Measurements from ENCODE around the gene ABCF3. TPM values are rescaled to one million over a fixed set of nuclear protein-coding genes. Genes with fewer than 3 reads are reported as not detected.

The ABCF3 gene
- total and polyA plus RNA-seq, 2 of the 13 experiments (the other 11 are each of a cell fraction or from before 2014, with no cell fraction given): 38.8 to 46.5 TPM

DNA sequence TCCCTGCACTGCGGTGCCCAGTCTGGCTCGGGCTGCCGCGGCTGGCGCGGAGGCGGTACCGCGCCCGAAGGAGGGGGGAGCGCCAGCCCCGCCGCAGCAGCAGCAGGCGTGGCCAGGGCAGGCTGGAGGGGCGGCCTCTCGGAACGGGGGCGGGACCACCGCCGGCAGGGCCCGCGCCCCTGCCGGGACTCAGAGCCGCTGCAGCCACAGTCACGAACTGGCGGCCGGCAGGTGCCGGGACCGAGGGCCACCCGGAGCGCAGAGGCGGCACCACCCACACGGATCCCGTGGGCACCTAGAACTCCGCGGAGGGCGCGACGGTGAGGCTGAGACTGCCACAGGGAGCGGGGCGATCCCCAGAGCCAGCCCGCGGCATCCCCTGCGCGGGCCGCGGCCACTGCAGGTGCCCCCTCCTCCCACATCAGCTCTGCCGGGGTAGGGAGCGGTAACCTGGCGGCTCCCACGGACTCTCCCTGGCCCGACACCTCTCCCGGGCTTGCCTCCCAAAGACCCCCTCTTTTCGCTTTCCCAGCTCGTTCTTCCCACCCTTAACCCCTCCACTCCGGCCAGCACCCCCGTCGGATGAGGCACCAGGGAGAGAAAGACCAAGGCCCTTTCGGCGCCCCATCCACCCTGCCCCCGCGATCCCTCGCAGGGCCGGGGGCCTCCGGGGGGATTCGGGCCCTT lies 43.5 kb downstream of the ABCF3 start, which contains the start of gene VWA5B2 (continued):
- TF ChIP-seq HDAC6 (IDR thresholded peaks at IDR 0.05; ENCODE audit: low read depth, low read length): no peak
- peak; percentile 81; the same call in 1 of the 2 replicates for TF ChIP-seq ZFP91 (CRISPR knock-in tag; IDR thresholded peaks at IDR 0.05; ENCODE audit: borderline replicate concordance)
- TF ChIP-seq ZNF83 (CRISPR knock-in tag; IDR thresholded peaks at IDR 0.05; ENCODE audit: borderline replicate concordance): no peak
- no peak for TF ChIP-seq ZNF274 (CRISPR knock-in tag; IDR thresholded peaks at IDR 0.05)
- TF ChIP-seq NCOA1 (CRISPR knock-in tag; IDR thresholded peaks at IDR 0.05): no peak
- 0 out of 2 replicates have a peak, but pooled peaks have one; percentile 20 for TF ChIP-seq SRY (CRISPR knock-in tag; IDR thresholded peaks at IDR 0.05)
- TF ChIP-seq, protein P1, sequence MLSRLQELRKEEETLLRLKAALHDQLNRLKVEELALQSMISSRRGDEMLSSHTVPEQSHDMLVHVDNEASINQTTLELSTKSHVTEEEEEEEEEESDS (CRISPR knock-in tag; IDR thresholded peaks at IDR 0.05; ENCODE audit: borderline replicate concordance): no peak
- no peak for TF ChIP-seq MIER2 (CRISPR knock-in tag; IDR thresholded peaks at IDR 0.05)
- TF ChIP-seq MAZ (IDR thresholded peaks at IDR 0.05; ENCODE audit: borderline replicate concordance, low read depth, low read length): 0 out of 2 replicates have a peak, but pooled peaks have one; percentile 32
- TF ChIP-seq MAZ (CRISPR knock-in tag; IDR thresholded peaks at IDR 0.05; ENCODE audit: low read depth): no peak; the same call in 1 of the 2 replicates
- TF ChIP-seq KAT8 (CRISPR knock-in tag; IDR thresholded peaks at IDR 0.05): 0 out of 2 replicates have a peak, but pooled peaks have one; percentile 12
- TF ChIP-seq ZNF605 (CRISPR knock-in tag; IDR thresholded peaks at IDR 0.05): no peak
- TF ChIP-seq, protein P2, sequence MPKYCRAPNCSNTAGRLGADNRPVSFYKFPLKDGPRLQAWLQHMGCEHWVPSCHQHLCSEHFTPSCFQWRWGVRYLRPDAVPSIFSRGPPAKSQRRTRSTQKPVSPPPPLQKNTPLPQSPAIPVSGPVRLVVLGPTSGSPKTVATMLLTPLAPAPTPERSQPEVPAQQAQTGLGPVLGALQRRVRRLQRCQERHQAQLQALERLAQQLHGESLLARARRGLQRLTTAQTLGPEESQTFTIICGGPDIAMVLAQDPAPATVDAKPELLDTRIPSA (CRISPR knock-in tag; IDR thresholded peaks at IDR 0.05; ENCODE audit: borderline replicate concordance): no peak
- TF ChIP-seq, protein P3, sequence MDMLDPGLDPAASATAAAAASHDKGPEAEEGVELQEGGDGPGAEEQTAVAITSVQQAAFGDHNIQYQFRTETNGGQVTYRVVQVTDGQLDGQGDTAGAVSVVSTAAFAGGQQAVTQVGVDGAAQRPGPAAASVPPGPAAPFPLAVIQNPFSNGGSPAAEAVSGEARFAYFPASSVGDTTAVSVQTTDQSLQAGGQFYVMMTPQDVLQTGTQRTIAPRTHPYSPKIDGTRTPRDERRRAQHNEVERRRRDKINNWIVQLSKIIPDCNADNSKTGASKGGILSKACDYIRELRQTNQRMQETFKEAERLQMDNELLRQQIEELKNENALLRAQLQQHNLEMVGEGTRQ (IDR thresholded peaks at IDR 0.05; ENCODE audit: low read depth, low read length): no peak
- TF ChIP-seq, protein P3 (CRISPR knock-in tag; IDR thresholded peaks at IDR 0.05; ENCODE audit: borderline replicate concordance): 0 out of 2 replicates have a peak, but pooled peaks have one; percentile 16
- TF ChIP-seq ZNF224 (CRISPR knock-in tag; IDR thresholded peaks at IDR 0.05): no peak
- TF ChIP-seq, protein P4, sequence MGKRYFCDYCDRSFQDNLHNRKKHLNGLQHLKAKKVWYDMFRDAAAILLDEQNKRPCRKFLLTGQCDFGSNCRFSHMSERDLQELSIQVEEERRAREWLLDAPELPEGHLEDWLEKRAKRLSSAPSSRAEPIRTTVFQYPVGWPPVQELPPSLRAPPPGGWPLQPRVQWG (CRISPR knock-in tag; IDR thresholded peaks at IDR 0.05; ENCODE audit: borderline replicate concordance, low read depth): no peak
- 0 out of 2 replicates have a peak, but pooled peaks have one; percentile 27 for TF ChIP-seq HOXA3 (CRISPR knock-in tag; IDR thresholded peaks at IDR 0.05)
- no peak for TF ChIP-seq NFE2 (CRISPR knock-in tag; IDR thresholded peaks at IDR 0.05)
- TF ChIP-seq SP4 (CRISPR knock-in tag; IDR thresholded peaks at IDR 0.05): peak; percentile 35; the same call in 1 of the 2 replicates
- TF ChIP-seq, protein P5, sequence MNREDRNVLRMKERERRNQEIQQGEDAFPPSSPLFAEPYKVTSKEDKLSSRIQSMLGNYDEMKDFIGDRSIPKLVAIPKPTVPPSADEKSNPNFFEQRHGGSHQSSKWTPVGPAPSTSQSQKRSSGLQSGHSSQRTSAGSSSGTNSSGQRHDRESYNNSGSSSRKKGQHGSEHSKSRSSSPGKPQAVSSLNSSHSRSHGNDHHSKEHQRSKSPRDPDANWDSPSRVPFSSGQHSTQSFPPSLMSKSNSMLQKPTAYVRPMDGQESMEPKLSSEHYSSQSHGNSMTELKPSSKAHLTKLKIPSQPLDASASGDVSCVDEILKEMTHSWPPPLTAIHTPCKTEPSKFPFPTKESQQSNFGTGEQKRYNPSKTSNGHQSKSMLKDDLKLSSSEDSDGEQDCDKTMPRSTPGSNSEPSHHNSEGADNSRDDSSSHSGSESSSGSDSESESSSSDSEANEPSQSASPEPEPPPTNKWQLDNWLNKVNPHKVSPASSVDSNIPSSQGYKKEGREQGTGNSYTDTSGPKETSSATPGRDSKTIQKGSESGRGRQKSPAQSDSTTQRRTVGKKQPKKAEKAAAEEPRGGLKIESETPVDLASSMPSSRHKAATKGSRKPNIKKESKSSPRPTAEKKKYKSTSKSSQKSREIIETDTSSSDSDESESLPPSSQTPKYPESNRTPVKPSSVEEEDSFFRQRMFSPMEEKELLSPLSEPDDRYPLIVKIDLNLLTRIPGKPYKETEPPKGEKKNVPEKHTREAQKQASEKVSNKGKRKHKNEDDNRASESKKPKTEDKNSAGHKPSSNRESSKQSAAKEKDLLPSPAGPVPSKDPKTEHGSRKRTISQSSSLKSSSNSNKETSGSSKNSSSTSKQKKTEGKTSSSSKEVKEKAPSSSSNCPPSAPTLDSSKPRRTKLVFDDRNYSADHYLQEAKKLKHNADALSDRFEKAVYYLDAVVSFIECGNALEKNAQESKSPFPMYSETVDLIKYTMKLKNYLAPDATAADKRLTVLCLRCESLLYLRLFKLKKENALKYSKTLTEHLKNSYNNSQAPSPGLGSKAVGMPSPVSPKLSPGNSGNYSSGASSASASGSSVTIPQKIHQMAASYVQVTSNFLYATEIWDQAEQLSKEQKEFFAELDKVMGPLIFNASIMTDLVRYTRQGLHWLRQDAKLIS (CRISPR knock-in tag; IDR thresholded peaks at IDR 0.05): no peak

Data from HepG2 (cell line).